ENCODE measurements around the gene ZNF19. TPM values are rescaled to one million over a fixed set of nuclear protein-coding genes. Genes with fewer than 3 reads are reported as not detected.
A peak's percentile ranks its signal among the peaks of the same experiment; 100 is the strongest.

ZNF19 gene
- polyA plus RNA-seq, 5 donors, result 8.3 to 13.5 (median 10.2) TPM

DNA sequence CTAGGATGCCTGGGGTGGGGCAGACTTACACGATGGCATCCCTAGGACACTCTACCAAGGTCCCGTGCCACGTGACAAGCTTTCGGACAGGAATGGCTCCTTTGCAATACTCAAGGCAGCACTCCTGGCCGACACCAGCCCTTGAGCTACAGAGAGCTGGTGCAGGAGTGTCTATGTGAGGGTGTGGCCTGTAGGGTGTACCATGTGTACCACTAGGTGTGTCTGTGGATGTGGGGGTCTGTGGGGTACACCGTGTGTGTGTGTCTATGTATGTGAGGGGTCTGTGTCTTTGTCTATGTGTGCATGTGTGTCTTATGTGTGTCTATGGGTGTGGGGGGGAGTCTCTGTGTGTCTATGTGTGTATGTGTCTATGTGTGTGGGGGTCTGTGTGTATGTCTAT, 45.4 kb downstream of the ZNF19 start:
- DNase-seq, result no peak

DNA sequence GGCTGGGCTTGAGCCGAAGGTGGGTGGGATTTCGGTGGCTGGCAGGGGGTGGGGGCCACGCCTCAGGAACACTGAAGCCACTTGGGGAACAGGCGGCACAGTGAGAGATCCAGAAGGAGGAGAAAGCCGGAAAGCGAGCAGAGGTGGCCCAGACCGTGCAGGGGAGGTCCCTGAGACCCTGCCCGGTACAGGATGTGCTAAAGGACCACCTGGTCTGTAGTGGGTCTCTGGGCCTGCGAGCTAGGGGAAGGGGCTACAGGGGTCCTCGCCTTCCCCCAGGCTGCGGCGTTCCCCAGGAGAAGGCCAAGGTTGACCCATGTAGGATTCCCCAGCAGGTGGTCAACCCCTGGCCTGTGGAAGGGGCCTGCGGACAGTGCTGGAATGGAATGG, 47.1 kb downstream of the ZNF19 start, which contains the start of gene TLE7:
TLE7 (minus strand) TSS at position 4 of the 390 bp plus-strand sequence. CDS start 8,730 bp downstream, outside the sequence.
- DNase-seq, result no peak

DNA sequence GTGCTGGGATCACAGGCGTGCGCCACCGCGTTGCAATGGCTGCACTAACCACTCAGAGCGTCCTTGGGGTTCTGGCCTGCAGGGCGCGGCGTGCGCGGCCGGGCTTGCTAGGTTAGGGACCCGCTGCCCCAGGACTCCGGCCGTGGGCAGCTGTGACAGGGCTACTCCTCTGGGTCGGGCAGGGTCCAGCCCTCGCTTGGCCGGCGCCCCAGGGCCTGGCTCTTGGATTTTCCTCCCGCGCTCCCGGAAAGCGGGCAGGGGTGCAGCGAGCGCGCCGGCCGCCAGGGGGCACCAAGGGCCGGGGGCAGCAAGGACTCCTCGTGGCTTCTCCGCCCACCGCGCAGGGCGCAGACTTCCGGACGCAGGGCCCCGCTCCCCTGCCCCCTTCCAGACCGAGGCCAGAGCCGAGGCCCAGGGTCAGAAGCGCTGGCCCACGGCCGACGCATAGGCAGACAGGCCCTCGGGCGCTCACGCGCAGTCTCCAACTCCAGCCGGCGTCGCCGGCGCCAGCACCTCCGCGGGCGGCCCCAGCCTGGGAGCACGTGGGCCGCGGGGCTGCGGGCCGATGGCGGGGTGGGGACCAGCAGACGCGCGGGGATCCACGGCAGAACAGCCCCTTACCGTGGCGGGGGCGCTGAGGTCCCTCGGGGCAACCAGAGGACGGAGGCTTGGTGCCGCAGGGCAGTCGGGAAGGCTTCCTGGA, 47.6 kb downstream of the ZNF19 start:
- DNase-seq, result no peak

DNA sequence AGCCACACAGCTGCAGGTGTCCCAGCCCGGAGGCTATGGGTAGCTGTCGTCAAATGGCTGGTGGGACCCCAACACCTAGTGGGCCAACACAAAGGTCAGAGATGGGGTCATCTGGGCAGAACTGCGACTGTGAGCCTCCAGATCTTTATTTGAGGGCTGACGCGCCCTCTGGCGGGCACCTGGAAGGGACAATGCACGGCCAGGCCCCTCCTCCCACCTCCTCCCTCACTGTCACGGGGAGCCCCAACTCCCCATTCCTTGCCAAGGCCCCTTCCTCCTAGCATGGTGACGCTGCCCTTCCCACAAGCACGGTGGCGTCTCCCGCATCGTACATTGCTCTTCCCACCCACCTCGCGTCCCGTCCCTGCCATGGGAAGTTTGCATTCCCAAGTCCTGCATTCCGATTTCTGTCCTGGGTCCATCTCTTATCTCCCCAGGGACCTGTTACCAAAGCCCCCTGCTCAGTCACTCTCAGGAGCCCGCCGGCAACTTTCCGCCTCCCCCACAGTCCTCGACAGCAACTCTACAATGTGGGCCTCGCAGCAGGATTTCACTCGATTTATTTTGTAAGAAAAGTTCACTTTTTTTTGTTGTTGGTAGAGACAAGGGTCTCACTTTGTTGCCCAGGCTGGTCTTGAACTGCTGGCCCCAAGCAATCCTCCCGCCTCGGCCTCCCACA, 48.3 kb downstream of the ZNF19 start:
- no peak for DNase-seq

DNA sequence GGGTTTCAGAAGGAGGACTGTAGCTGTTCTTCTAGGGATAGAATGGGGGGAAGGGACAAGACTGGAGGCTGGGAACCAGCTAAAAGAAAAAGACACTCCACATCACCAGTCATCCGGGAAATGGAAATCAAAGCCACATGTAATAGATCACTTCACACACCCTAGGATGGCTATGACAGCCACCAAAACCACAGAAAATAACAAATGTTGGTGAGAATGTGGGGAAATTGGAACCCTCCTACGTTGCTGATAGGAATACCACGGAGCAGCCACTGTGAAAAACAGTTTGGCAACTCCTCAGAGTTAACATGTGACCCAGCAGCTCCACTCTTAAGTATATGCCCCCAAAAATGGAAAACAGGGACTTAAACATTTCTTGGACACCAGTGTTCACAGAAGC, 49.6 kb downstream of the ZNF19 start:
- no peak for DNase-seq

DNA sequence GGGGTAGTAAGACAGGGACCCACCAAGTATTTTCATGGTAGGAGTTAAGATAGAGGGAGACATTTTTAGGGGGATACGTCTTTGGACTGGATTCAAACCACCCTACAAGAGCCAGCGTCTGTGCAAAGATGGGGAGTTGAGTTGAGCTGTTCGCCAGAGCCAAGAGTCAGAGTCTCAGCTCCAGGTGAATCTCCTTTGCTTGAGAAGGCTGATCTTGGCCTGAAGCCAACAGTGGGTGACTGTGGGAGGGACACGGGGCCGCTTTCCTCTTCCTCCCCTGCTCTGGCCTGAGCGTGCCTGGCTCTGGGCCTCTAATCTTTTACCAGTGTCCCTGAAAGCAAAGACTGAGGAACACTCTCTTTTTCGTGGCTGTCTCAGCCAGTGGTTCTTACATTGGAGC, 52.7 kb downstream of the ZNF19 start:
- DNase-seq, result no peak

DNA sequence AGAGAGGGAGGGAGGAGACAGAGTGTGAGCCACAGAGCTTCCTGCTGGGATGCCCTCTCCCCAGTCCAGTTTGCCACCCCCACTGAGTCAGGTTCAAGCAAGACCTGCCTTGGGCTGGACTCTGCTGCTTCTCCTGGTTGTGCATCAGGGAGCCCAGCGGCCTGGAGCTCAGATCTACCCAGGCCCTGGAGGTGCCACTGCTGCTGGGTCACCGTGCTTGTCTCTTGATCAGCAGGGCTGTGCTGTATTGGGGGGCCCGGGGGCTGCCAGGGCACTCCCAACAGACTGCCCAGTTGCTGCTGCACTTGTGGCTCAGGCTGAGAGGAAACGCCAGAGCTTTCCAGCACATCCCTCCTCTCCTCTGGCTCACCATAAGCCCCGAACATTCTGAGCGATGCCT, 56.2 kb downstream of the ZNF19 start:
- no peak for DNase-seq

DNA sequence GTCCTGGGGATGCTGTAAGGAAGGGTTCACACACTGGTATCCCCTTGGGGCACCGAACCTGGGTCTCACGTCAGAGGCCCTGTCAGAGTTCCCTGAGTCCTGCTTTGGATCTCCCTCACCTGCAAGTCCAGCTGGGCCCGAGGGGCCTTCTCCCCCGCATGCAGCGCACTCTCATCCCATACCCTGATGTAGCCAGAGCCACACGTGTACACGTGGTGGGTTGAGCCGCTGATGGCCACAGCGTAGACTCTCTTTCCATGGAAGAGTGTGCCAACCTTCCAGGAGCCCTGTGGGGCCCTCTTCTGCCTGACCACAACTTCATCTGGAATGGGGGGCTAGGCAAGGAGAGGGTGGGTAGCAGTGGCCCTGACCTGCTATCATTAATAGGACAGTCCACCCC, 57.1 kb downstream of the ZNF19 start:
- no peak for DNase-seq

DNA sequence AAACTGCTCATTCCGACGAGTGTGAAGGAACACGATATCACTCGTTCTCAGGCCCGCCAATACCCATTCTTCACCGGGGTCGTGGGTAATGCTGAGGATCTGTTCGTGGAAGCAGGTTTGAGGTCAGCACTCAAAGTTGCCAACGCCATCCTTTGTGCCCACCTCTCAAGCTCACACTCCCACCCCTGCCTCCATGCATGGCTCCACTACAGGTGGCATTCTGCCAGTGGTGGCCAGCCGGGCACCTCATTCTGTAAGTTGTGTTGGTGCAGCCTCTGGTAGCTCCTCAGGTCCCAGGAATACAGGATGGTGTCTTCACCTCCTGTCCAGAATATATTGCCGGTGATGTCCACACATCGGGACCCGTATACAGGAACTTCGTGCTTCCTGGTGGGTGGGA, 57.9 kb downstream of the ZNF19 start:
- no peak for DNase-seq

DNA sequence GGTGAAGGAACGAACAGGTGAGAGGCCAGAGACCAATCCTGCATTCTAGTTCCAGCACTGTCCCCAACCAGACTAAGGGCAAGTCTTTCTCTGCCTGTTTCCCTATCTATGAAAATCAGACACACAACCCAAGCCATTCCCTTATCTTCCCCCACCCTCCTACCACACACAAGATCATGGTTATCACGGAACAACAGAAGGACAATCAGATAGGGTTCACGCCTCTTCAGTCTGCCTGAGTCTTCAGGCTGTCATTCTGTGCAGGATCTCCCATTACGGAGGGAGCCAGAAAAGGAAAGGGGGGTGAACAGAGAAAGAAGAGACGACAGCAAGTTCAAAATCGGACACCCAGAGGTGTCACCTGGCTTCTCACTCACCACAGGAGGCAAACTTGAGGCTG, 58.4 kb downstream of the ZNF19 start:
- DNase-seq, result no peak

DNA sequence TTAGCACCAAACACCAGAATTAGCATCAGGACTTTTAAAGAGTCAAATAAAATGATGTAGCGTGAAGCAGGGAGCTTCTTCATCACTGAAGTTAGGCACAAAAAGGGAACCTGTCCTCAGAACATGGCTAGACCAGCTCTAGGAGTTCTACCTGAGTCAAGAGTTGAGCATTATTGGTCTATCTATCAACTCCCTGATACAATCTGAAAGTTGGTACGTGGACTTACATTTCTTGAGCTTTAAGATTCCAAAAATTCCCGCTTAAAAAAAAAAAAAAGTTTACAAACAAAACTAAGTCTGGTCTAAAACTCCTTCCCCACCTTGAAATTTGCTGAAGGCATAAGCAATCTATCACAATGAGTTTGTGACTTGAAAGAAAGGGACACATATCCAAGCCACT, 59.5 kb downstream of the ZNF19 start:
- DNase-seq, result no peak

DNA sequence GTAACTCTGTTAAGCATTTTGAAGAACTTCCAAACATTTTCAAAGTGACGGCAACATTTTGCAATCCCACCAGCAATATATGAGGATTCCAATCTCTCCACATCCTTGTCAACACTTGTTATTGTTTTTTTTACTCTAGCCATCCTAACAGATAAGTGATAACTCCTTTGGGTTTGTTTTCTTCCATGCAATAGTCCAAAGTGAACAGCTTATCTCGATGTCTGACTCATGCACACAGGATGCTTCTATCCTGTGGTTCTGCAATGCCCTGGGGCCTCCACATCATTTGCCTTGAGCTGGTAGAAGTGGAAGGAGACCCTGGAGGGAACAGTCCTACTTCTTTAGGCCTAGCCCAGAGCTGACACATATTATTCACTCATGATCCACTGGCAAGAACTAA, 60.2 kb downstream of the ZNF19 start:
- DNase-seq, result no peak

DNA sequence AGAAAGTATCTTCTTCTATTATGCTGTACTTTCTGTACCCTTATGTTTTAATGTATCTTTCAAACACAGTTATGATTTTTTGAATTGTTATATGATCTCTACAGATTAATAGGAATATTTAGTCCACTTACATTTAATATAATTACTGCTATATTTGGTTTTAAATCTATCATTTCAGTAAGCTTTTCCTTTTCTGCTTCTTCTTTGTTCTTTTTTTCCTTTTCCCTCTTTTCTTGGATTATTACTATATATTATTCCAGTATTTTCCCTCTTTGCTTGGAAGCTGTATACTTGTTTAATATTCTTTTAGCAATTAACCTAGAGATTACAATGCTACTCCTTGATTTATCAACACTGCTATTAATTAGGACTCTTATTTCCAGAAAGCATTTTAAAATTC, 60.7 kb downstream of the ZNF19 start:
- no peak for DNase-seq

DNA sequence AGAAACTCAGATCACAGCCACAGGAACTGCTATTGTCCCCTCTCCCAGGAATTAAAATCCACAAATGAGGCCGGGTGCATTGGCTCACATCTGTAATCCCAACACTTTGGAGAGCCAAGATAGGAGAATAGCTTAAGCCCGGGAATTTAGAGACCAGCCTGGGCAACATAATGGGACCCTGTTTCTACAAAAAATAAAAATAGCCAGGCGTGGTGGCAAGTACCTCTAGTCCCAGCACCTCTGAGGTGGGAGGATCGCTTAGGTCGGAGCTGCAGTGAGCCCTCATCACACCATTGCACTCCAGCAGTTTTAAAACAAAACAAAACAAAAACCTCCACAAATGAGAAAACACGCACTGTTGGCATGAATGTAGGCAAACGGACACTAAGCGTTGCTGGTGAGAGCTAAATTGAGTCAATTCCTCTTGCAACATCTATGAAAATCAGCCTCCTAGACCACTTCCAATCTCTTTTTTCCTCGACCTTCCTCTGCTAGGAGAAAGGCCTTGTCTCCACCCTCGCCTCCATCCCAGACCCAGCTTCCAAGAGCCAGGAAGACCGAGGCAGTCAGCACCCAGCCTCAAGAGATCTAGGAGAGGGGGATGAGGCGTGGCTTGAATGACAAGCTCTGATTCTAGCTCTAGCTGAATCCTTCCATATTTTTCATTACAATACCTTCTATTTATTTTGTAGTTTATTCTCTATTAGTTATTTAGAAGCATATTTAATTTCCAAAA, 62.1 kb downstream of the ZNF19 start:
- DNase-seq, result no peak

DNA sequence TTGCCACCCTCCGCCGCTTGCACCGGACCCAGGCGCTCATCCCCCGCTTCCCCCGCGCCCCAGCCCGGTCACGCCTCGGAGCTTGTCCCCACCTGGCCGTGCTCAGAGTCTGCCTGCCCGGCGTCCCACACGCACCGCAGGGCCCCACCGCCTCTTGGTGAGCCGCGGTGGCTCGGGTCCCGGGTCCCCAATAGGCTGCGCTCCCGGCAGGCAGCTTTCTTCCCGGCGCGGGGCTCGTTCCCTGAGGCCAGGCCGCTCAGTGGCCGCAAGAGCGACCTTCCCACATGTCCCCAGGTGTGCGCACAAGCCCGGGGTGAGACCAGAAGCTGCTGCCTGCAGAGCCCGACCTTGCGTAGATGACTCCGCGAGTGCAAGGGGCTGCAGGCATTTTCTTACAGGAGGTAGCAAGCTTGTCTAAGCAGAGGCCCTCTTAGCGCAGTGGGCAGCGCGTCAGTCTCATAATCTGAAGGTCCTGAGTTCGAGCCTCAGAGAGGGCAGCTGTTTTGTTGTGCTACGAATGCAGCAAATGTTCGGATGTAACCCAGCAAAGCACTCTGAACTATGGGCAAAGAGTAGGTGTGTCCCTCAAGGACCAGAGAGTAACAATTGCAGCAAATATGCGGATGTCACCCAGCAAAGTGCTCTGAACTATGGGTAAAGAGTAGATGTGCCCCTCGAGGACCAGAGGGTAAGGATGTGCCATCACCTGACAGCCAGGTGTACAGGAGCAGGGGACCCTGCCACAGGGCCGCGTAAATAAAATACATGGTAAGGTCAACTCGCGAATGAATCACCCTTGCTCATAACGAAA, 62.9 kb downstream of the ZNF19 start:
- DNase-seq, result peak in 1 of 2 donors; percentile 8

DNA sequence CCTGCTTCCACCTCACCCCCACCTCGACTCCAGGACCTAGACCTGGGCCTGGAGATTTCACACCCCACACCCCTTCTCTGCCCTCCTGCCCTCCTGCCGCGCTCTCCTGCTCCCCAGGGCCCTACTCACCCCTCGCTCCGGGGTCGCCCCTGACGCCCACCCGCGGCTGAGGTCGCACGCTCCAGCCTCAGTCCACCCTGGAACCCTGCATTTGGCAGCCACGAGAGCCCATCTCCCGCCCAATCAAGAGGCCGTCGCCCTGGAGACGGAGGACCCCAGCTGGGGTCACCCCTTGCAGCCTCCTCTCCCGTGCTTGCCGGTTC, 63.4 kb downstream of the ZNF19 start:
- no peak for DNase-seq

DNA sequence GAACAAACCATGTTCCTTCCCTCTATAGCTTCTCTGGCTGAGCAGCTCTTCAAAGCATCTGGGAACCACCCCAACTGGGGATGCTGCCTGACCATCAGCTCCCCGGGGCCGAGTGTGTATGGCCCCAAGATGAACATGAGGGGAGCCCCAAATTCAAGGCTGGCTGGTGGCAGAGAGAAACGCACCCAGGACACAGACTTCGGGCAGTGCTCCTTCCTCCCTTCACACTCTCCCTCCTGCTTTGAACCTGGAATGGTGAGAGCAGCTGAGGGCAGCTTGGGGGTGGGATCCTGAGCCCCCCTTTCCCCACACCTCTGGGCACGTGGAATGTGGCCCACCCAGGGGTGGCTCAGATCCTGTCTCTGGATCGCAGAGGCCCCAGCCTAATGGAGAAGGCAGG, 64.5 kb downstream of the ZNF19 start:
- no peak for DNase-seq

DNA sequence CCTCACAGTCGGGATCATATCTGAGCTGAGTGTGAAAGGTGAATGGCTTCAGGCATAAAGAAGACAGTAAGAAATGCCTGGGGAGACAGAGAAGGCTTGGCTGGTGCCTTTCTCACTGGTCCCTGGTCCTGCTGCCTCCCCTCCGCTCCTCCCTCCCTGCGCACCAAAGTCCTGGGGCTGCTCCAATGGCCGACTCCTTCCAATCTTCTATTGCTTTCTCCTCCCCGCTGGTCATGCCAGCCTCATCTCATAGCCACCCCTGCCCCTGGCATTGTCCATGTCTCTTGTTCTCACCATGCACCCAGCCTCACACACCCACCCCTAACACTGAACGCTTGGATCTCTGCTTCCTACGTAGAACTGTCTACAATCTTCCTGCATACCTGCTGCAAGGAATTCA, 65.3 kb downstream of the ZNF19 start:
- DNase-seq, result no peak
